Measurements from ENCODE around the gene APCDD1.

The APCDD1 gene

GRCh38 chr18:10514601-10515000 lies 60.2 kb downstream of the APCDD1 start:
- no peak overlapping the region for H3K27ac ChIP-seq
- TF ChIP-seq CTCF (conservative IDR thresholded peaks at IDR 0.05): no peak

- no peak overlapping the region for H3K27ac ChIP-seq
- no peak for TF ChIP-seq CTCF (conservative IDR thresholded peaks at IDR 0.05)
Measured at GRCh38 chr18:10515456-10515855, 61.0 kb downstream of the APCDD1 start.

GRCh38 chr18:10516078-10516477 lies 61.6 kb downstream of the APCDD1 start:
- H3K27ac ChIP-seq: no peak overlapping the region
- no peak for TF ChIP-seq CTCF (conservative IDR thresholded peaks at IDR 0.05)

- peak; percentile 55 for TF ChIP-seq CTCF (conservative IDR thresholded peaks at IDR 0.05)
- H3K27ac ChIP-seq: peak overlapping the region; percentile 50; the same call in 1 of the 2 replicates
Measured at GRCh38 chr18:10518595-10519255, 64.3 kb downstream of the APCDD1 start.

- no peak for TF ChIP-seq CTCF (conservative IDR thresholded peaks at IDR 0.05)
- peak overlapping the region; percentile 50 for H3K27ac ChIP-seq
Measured at GRCh38 chr18:10519366-10519765, 64.9 kb downstream of the APCDD1 start.

GRCh38 chr18:10519999-10520935 lies 65.8 kb downstream of the APCDD1 start:
- H3K27ac ChIP-seq: peak overlapping the region; percentile 50
- TF ChIP-seq CTCF (conservative IDR thresholded peaks at IDR 0.05): peak; percentile 95

GRCh38 chr18:10521566-10521965 lies 67.1 kb downstream of the APCDD1 start:
- H3K27ac ChIP-seq: no peak overlapping the region
- no peak for TF ChIP-seq CTCF (conservative IDR thresholded peaks at IDR 0.05)
